A549 (cell line): ENCODE results near the gene CPN1. TPM values are rescaled to one million over a fixed set of nuclear protein-coding genes. Genes with fewer than 3 reads are reported as not detected.

Source experiments
- ATAC-seq, 2 experiments: fragments of 200-7000 bp in 1 of 2; fragments of >200 bp in 1 of 2; cut with Nextera tagmentation in 1 of 2; cut with Tn5 transposase in 1 of 2; 3 replicates each; pipeline versions ENCODE4 v1.8.0 to v1.9.1; 2018 to 2020; ENCODE audit warnings: mild to moderate bottlenecking in 1 of 2, moderate library complexity in 1 of 2
- CTCF ChIA-PET: fragments of 300-600 bp; sonication (Branson Sonifier 250); formaldehyde crosslinking; extraction: SDS; loops from one replicate; lab custom pipeline; 2021; ENCODE audit warnings: antibody characterized with exemption, inconsistent platforms; lab: Yijun Ruan, JAX
- POLR2A ChIA-PET: fragments of 350-600 bp; formaldehyde crosslinking; extraction: SDS; loops from one replicate; lab custom pipeline; 2021; ENCODE audit warnings: antibody characterized with exemption, inconsistent platforms; lab: Yijun Ruan, JAX
- DNase-seq, 2 experiments: peaks; one replicate each; pipeline versions ENCODE4 v3.0.0 to v3.0.0-alpha.2; 2011 to 2016; ENCODE audit warnings: low read depth in 1 of 2, low spot score in 1 of 2
- FAIRE-seq: peaks from 2 replicates; lab custom pipeline; 2011; peaks lifted over from hg19 to GRCh38; lab: Jason Lieb, UNC
- H3K27ac ChIP-seq, 2 experiments: fragments of >200 bp; sonication (Bioruptor Twin); formaldehyde crosslinking; 3 replicates each; pipeline ENCODE4 v1.5.1; 2016 to 2017
- H3K4me1 ChIP-seq: fragments of >200 bp; sonication (Bioruptor Twin); formaldehyde crosslinking; 3 replicates; pipeline ENCODE4 v1.6.1; 2016
- H3K4me2 ChIP-seq: fragments of >200 bp; sonication (Bioruptor Twin); formaldehyde crosslinking; 3 replicates; pipeline ENCODE4 v1.6.1; 2016
- H3K4me3 ChIP-seq: fragments of >200 bp; sonication (Bioruptor Twin); formaldehyde crosslinking; 3 replicates; pipeline ENCODE4 v1.5.1; 2016
- H3K9me3 ChIP-seq: fragments of >200 bp; sonication (Bioruptor Twin); formaldehyde crosslinking; 3 replicates; pipeline ENCODE4 v1.6.1; 2016
- BHLHE40 ChIP-seq: IDR thresholded peaks from 2 replicates; pipeline ENCODE4 v1.6.1; 2012; ENCODE audit warnings: low read depth, low read length, inconsistent platforms
- CBX2 ChIP-seq: fragments of 200-600 bp; sonication (generic); IDR thresholded peaks from 2 replicates; pipeline ENCODE4 v1.6.1; 2016; ENCODE audit warnings: low read depth, mild to moderate bottlenecking, borderline replicate concordance
- CBX8 ChIP-seq: fragments of 200-600 bp; sonication (generic); IDR thresholded peaks from 2 replicates; pipeline ENCODE4 v1.6.1; 2016
- CHD2 ChIP-seq: fragments of 150-350 bp; IDR thresholded peaks from 2 replicates; pipeline ENCODE4 v1.6.1; 2014; ENCODE audit warnings: low read length; ENCODE audit not compliant: partially characterized antibody
- CTCF ChIP-seq: fragments of >200 bp; sonication (Bioruptor Twin); formaldehyde crosslinking; IDR thresholded peaks from 3 replicates; pipeline ENCODE4 v1.5.1; 2016
- EHMT2 ChIP-seq: fragments of 200-600 bp; sonication (generic); IDR thresholded peaks from 2 replicates; pipeline ENCODE4 v1.6.1; 2016; ENCODE audit warnings: antibody characterized with exemption, low read depth, mild to moderate bottlenecking, moderate library complexity
- ELK1 ChIP-seq: fragments of 150-350 bp; IDR thresholded peaks from 2 replicates; pipeline ENCODE4 v1.6.1; 2014; ENCODE audit warnings: low read depth, mild to moderate bottlenecking, low read length
- FOSL2 ChIP-seq, 2 experiments: fragments of 450-650 bp in 1 of 2; fragments of >200 bp in 1 of 2; sonication (Bioruptor Twin) in 1 of 2; formaldehyde crosslinking; IDR thresholded peaks; 2 replicates each; pipeline versions ENCODE4 v1.5.0 to v1.6.1; 2016 to 2020; ENCODE audit warnings: mild to moderate bottlenecking in 1 of 2, moderate library complexity in 1 of 2
- HEYL ChIP-seq: fragments of 250-450 bp; sonication (Bioruptor Pico); IDR thresholded peaks from 2 replicates; pipeline ENCODE4 v1.8.0; 2021; ENCODE audit warnings: mild to moderate bottlenecking, moderate library complexity
- HMGXB4 ChIP-seq: fragments of 250-450 bp; sonication (Bioruptor Pico); IDR thresholded peaks from 2 replicates; pipeline ENCODE4 v1.5.0; 2021; ENCODE audit warnings: mild to moderate bottlenecking, moderate library complexity, borderline replicate concordance
- JUNB ChIP-seq: fragments of >200 bp; sonication (Bioruptor Twin); formaldehyde crosslinking; IDR thresholded peaks from 2 replicates; pipeline ENCODE4 v1.6.1; 2016
- KDM5A ChIP-seq: fragments of 200-600 bp; sonication (generic); IDR thresholded peaks from 2 replicates; pipeline ENCODE4 v1.6.1; 2016; ENCODE audit warnings: antibody characterized with exemption, mild to moderate bottlenecking
- MAFK ChIP-seq: fragments of 450-650 bp; IDR thresholded peaks from 2 replicates; pipeline ENCODE4 v1.6.1; 2014; ENCODE audit not compliant: partially characterized antibody
- MAX ChIP-seq: IDR thresholded peaks from 2 replicates; pipeline ENCODE4 v1.6.1; 2012
- MAZ ChIP-seq: fragments of 150-350 bp; IDR thresholded peaks from 2 replicates; pipeline ENCODE4 v1.6.1; 2014; ENCODE audit warnings: antibody characterized with exemption, low read depth, low read length, borderline replicate concordance
- MYC ChIP-seq: IDR thresholded peaks from 2 replicates; pipeline ENCODE4 v1.6.1; 2012; ENCODE audit warnings: mild to moderate bottlenecking, inconsistent platforms, low read length, improper control_type of control experiment, borderline replicate concordance
- NPAS2 ChIP-seq: fragments of 250-450 bp; sonication (Bioruptor Pico); IDR thresholded peaks from 2 replicates; pipeline ENCODE4 v1.8.0; 2022; ENCODE audit warnings: mild to moderate bottlenecking, moderate library complexity, borderline replicate concordance
- POLR2A ChIP-seq: IDR thresholded peaks from 2 replicates; pipeline ENCODE4 v1.6.1; 2012; ENCODE audit warnings: mild to moderate bottlenecking, low read length
- ZSCAN20 ChIP-seq: fragments of 250-450 bp; sonication (Bioruptor Pico); IDR thresholded peaks from 2 replicates; pipeline ENCODE4 v1.8.0; 2022; ENCODE audit warnings: mild to moderate bottlenecking, moderate library complexity
- WGBS: methylation state at CpG from one replicate; pipeline ENCODE4 v1.1.6; 2017; ENCODE audit errors: missing lambda C conversion rate; 5-methylcytosine and 5-hydroxymethylcytosine counted together
- polyA plus RNA-seq, 4 experiments: library from polyadenylated mRNA; depleted of rRNA in 3 of 4; stranded (reverse); fragments of >200 nt; fragmentation: RNase III in 1 of 4; extraction: RNeasy Plus Mini Kit Qiagen cat#74134 plus additional on column Dnase treatment in 1 of 4; gene quantifications; 2 replicates in 3 of 4; 3 replicates in 1 of 4; pipeline ENCODE4 v1.2.3, GENCODE V29; 2011 to 2017

Gene CPN1
- polyA plus RNA-seq, 2 of the 4 experiments (the other 2 are of a cell fraction), result 0.52 to 3.2 TPM

- ChIA-PET CTCF (interaction anchor here (0.6 to 1.5 kb wide), 2 partner anchors 173 to 182 kb away, joined by 3 to 4 read pairs; no protein-coding TSS in a partner anchor), POLR2A (no interaction called here)
- TF ChIP-seq MAX, result no peak
- no peak for TF ChIP-seq JUNB
- no peak for TF ChIP-seq CHD2
- no peak for TF ChIP-seq CTCF
- TF ChIP-seq HEYL (CRISPR knock-in tag), result no peak
- no peak for TF ChIP-seq BHLHE40
- H3K9me3 ChIP-seq, result peaks cover 19% of the 10 kb centered on the region
- 85% methylated on average over 1 of the region's 1 CpG for WGBS
- H3K4me3 ChIP-seq, result no peak overlapping the region
- peaks cover 17% of the 10 kb centered on the region for H3K4me1 ChIP-seq
- ATAC-seq (no peak), DNase-seq (no peak), FAIRE-seq (no peak)
- H3K4me2 ChIP-seq, result no peak overlapping the region
- no peak overlapping the region for H3K27ac ChIP-seq
Observed at GRCh38 chr10:100027416-100027815, 54.3 kb downstream of the CPN1 start.

GRCh38 chr10:100025576-100025975 lies 56.1 kb downstream of the CPN1 start:
- peaks cover 19% of the 10 kb centered on the region for H3K9me3 ChIP-seq
- TF ChIP-seq CBX2 (no peak), EHMT2 (no peak), MAFK (no peak), MAZ (no peak), HMGXB4 (CRISPR knock-in tag) (no peak)
- 84% methylated on average over 5 of the region's 5 CpGs for WGBS
- no peak for FAIRE-seq
- peaks cover 34% of the 10 kb centered on the region for H3K4me1 ChIP-seq
- peak in 1 of 2 experiments; percentile 19; a peak in 2 of 6 replicates for ATAC-seq
- POLR2A ChIA-PET, result no interaction called here
- peak overlapping the region in 1 of 2 experiments; percentile 32; a peak in 1 of 6 replicates for H3K27ac ChIP-seq
- DNase-seq, result no peak
- H3K4me2 ChIP-seq, result no peak overlapping the region
- no peak overlapping the region for H3K4me3 ChIP-seq
- CTCF ChIA-PET, result interaction anchor here (1.7 to 9.9 kb wide), 4 partner anchors 12 to 180 kb away, joined by 4 to 86 read pairs (median 9); partner anchors contain the start of gene DNMBP

- peaks cover 19% of the 10 kb centered on the region for H3K9me3 ChIP-seq
- ATAC-seq (no peak), DNase-seq (no peak), FAIRE-seq (no peak)
- ChIA-PET POLR2A (no interaction called here), CTCF (interaction anchor here (2.2 to 9.9 kb wide), 3 partner anchors 16 to 179 kb away, joined by 7 to 86 read pairs (median 11); partner anchors contain the start of gene DNMBP)
- H3K4me2 ChIP-seq, result no peak overlapping the region
- WGBS, result 78% methylated on average over 11 of the region's 11 CpGs
- TF ChIP-seq NPAS2 (no peak), HMGXB4 (CRISPR knock-in tag) (no peak), POLR2A (no peak), MAFK (no peak), CTCF (no peak), MYC (no peak), CBX8 (no peak), JUNB (no peak), ZSCAN20 (CRISPR knock-in tag) (no peak), FOSL2 (IDR thresholded peaks at IDR 0.05) (no peak), FOSL2 (CRISPR knock-in tag; IDR thresholded peaks at IDR 0.05) (no peak), ELK1 (no peak), KDM5A (no peak)
- H3K4me1 ChIP-seq, result peaks cover 43% of the 10 kb centered on the region
- no peak overlapping the region for H3K4me3 ChIP-seq
- H3K27ac ChIP-seq, result no peak overlapping the region
Observed at GRCh38 chr10:100024748-100025147, 56.9 kb downstream of the CPN1 start.
